Progenitor cell of endocrine pancreas (in vitro differentiated cells): ENCODE measurements around the gene SEC61G. TPM values are rescaled to one million over a fixed set of nuclear protein-coding genes. Genes with fewer than 3 reads are reported as not detected.

ENCODE experiments used
- DNase-seq: peaks from one replicate; pipeline ENCODE4 v3.0.0; 2021; ENCODE audit warnings: low spot score; ENCODE audit not compliant: unreplicated experiment
- H3K27ac Mint-ChIP-seq: 2 replicates; pipeline ENCODE4 v1.8.0; 2021; ENCODE audit warnings: mild to moderate bottlenecking, moderate library complexity, mixed read lengths
- H3K27me3 Mint-ChIP-seq: 2 replicates; pipeline ENCODE4 v1.8.0; 2021; ENCODE audit warnings: mixed read lengths
- H3K36me3 Mint-ChIP-seq: 2 replicates; pipeline ENCODE4 v1.8.0; 2022; ENCODE audit warnings: mixed read lengths; ENCODE audit not compliant: insufficient read depth
- H3K4me1 Mint-ChIP-seq: 2 replicates; pipeline ENCODE4 v1.8.0; 2021; ENCODE audit warnings: low read depth, mixed read lengths
- H3K4me3 Mint-ChIP-seq: 2 replicates; pipeline ENCODE4 v1.8.0; 2021; ENCODE audit warnings: low read depth, mild to moderate bottlenecking, moderate library complexity, mixed read lengths
- H3K9me3 Mint-ChIP-seq: 2 replicates; pipeline ENCODE4 v1.8.0; 2021; ENCODE audit warnings: low read depth, mixed read lengths
- CTCF ChIP-seq: fragments of 200-600 bp; sonication (generic); IDR thresholded peaks from one replicate; pipeline ENCODE4 v1.5.0; 2021; ENCODE audit warnings: antibody characterized with exemption, mild to moderate bottlenecking; ENCODE audit not compliant: unreplicated experiment
- total RNA-seq: library from RNA; stranded (reverse); gene quantifications from 2 replicates; pipeline ENCODE4 v1.2.1, GENCODE V29; 2021

Gene SEC61G
- total RNA-seq, 1 donor from 2014 or later: 110 TPM

- TF ChIP-seq CTCF: no peak
- H3K4me1 Mint-ChIP-seq: no peaks in the 10 kb centered on the region
- H3K27me3 Mint-ChIP-seq: peaks cover 3% of the 10 kb centered on the region
- no peak overlapping the region for H3K27ac Mint-ChIP-seq
- peaks cover 1% of the 10 kb centered on the region for H3K36me3 Mint-ChIP-seq
- H3K9me3 Mint-ChIP-seq: peaks cover 12% of the 10 kb centered on the region
- no peak overlapping the region for H3K4me3 Mint-ChIP-seq
- no peak for DNase-seq
Measured at GRCh38 chr7:54778696-54779540, 19.9 kb upstream of the SEC61G start.

GRCh38 chr7:54778166-54778565 is 19.2 kb upstream of the SEC61G start:
- H3K4me3 Mint-ChIP-seq: no peak overlapping the region
- peaks cover 3% of the 10 kb centered on the region for H3K27me3 Mint-ChIP-seq
- H3K36me3 Mint-ChIP-seq: peaks cover 1% of the 10 kb centered on the region
- H3K27ac Mint-ChIP-seq: no peak overlapping the region
- no peak for DNase-seq
- no peak for TF ChIP-seq CTCF
- peaks cover 12% of the 10 kb centered on the region for H3K9me3 Mint-ChIP-seq
- no peaks in the 10 kb centered on the region for H3K4me1 Mint-ChIP-seq

- no peak for DNase-seq
- no peak overlapping the region for H3K4me3 Mint-ChIP-seq
- H3K4me1 Mint-ChIP-seq: no peaks in the 10 kb centered on the region
- no peak overlapping the region for H3K27ac Mint-ChIP-seq
- H3K36me3 Mint-ChIP-seq: peaks cover 1% of the 10 kb centered on the region
- no peak for TF ChIP-seq CTCF
- H3K9me3 Mint-ChIP-seq: peaks cover 12% of the 10 kb centered on the region
- H3K27me3 Mint-ChIP-seq: no peaks in the 10 kb centered on the region
Measured at GRCh38 chr7:54774785-54775740, 16.1 kb upstream of the SEC61G start.

GRCh38 chr7:54773472-54774399 is 14.7 kb upstream of the SEC61G start:
- peak overlapping the region; percentile 46 for H3K4me3 Mint-ChIP-seq
- peak; percentile 78 for DNase-seq
- H3K27ac Mint-ChIP-seq: peak overlapping the region; percentile 57
- peak; percentile 84 for TF ChIP-seq CTCF
- peaks cover 12% of the 10 kb centered on the region for H3K9me3 Mint-ChIP-seq
- no peaks in the 10 kb centered on the region for H3K27me3 Mint-ChIP-seq
- H3K4me1 Mint-ChIP-seq: no peaks in the 10 kb centered on the region
- peaks cover 1% of the 10 kb centered on the region for H3K36me3 Mint-ChIP-seq
